Pancreas (tissue), 10 donors: ENCODE data around the gene ASIC5. TPM values are rescaled to one million over a fixed set of nuclear protein-coding genes. Genes with fewer than 3 reads are reported as not detected.

Experiments used
- ATAC-seq, 4 donors: fragments of 200-7000 bp; cut with Tn5 transposase; one replicate each; pipeline versions ENCODE4 v1.8.0 to v1.9.1; 2020; ENCODE audit warnings: mild to moderate bottlenecking in 4 of 4, moderate library complexity in 4 of 4
- DNase-seq, 6 donors: peaks; one replicate each; pipeline ENCODE4 v3.0.0-alpha.2; 2020
- FAIRE-seq: peaks from 2 replicates; lab custom pipeline; 2012; peaks lifted over from hg19 to GRCh38; lab: Jason Lieb, UNC
- H3K27ac ChIP-seq, 4 donors: fragments of 200-600 bp; sonication (generic); 1 replicate in 3 of 4; 2 replicates in 1 of 4; pipeline versions ENCODE4 v1.5.0 to v1.8.0; 2020
- H3K27me3 ChIP-seq, 4 donors: fragments of 200-600 bp; one replicate each; pipeline ENCODE4 v1.8.0; 2021
- H3K36me3 ChIP-seq, 3 donors: fragments of 200-600 bp; sonication (generic) in 1 of 3; one replicate each; pipeline versions ENCODE4 v1.5.0 to v1.8.0; 2020 to 2021
- H3K4me1 ChIP-seq, 3 donors: fragments of 200-600 bp; one replicate each; pipeline ENCODE4 v1.8.0; 2021
- H3K4me3 ChIP-seq, 4 donors: fragments of 200-600 bp; sonication (generic) in 2 of 4; one replicate each; pipeline versions ENCODE4 v1.5.0 to v1.8.0; 2020 to 2021
- H3K9me3 ChIP-seq, 4 donors: fragments of 200-600 bp; one replicate each; pipeline ENCODE4 v1.8.0; 2021
- CTCF ChIP-seq, 4 donors: fragments of 200-600 bp; sonication (generic) in 3 of 4; IDR thresholded peaks; one replicate each; pipeline versions ENCODE4 v1.5.0 to v1.8.0; 2021; ENCODE audit warnings: antibody characterized with exemption in 4 of 4
- WGBS, 2 donors: extraction: QIAGEN DNeasy Blood & Tissue Kit; methylation state at CpG; one replicate each; pipeline ENCODE4 v1.1.7; 2013; 5-methylcytosine and 5-hydroxymethylcytosine counted together
- intact Hi-C, 3 donors: fragments of 100-400 bp; cut with DNase I; formaldehyde crosslinking; loops; one replicate each; pipeline versions ENCODE4 v1.11.1 to v1.14.2; 2022
- polyA plus RNA-seq, 2 donors: library from polyadenylated mRNA; stranded (reverse); fragments of 200-250 nt; gene quantifications; one replicate each; pipeline ENCODE4 v1.2.3, GENCODE V29; 2013
- total RNA-seq, 6 donors: library from RNA; stranded (reverse); fragmentation: NEBNext Ultra II Directional in 4 of 6; extraction: Animal tissue kit (Norgen Biotek cat#: 25700) in 4 of 6; gene quantifications; one replicate each; pipeline versions ENCODE4 v1.2.1 to v1.2.4, GENCODE V29; 2021 to 2023
- donor health status: healthy with polysubstance abuse.
- donor health status: DM: no; HTN: no; CAD: no; lungs with moderate emphysema.
- donor health status: DM: no; HTN: no; CAD: no.
- donor health status: control.
- donor health status: control.
- donor health status: Bipolar disorder and iron deficiency.
- donor health status: DM: yes; HTN: yes; CAD: no.
- donor health status: DM: no; HTN: no; CAD: no.
- donor health status: DM: no; HTN: no; CAD: no.
- donor health status: DM: yes; HTN: yes; CAD: no.

The ASIC5 gene
- total and polyA plus RNA-seq, 8 donors: not detected

- FAIRE-seq (no peak), DNase-seq (no peak), ATAC-seq (no peak)
- WGBS, 2 donors: 45 to 51% methylated on average over 1 of the region's 1 CpG
- Histone ChIP-seq H3K9me3 (no peaks in the 10 kb centered on the region), H3K27ac (no peak overlapping the region), H3K27me3 (no peaks in the 10 kb centered on the region), H3K36me3 (no peaks in the 10 kb centered on the region), H3K4me3 (no peak overlapping the region), H3K4me1 (peaks cover 0 to 8% (median 6%) of the 10 kb centered on the region in 3 donors)
- TF ChIP-seq CTCF (IDR thresholded peaks at IDR 0.05): no peak
- intact Hi-C loops: no loop called here
These were observed 21.0 kb upstream of the ASIC5 start for GRCh38 chr4:155887045-155887444.

DNA sequence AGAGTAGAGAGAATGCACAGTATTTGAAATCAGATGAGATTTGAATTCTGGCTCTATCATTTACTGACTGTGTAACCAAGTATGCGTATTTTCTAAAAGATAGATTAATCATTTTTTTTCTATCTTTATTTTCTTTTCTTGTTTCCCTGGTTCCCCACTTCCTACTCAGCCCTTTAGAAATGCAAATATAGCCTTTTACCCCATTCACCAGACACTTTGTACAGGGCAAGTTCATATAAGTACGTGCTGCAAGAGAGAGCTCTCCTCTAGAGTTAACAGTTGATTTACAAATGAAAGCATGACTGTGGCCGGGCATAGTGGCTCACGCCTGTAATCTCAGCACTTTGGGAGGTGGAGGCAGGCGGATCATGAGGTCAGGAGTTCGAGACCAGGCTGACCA lies 19.6 kb upstream of the ASIC5 start:
- H3K4me1 ChIP-seq: peaks cover 0 to 8% (median 6%) of the 10 kb centered on the region in 3 donors
- no peaks in the 10 kb centered on the region for H3K27me3 ChIP-seq
- no peaks in the 10 kb centered on the region for H3K9me3 ChIP-seq
- no peak for DNase-seq
- TF ChIP-seq CTCF (IDR thresholded peaks at IDR 0.05): no peak
- no peak for FAIRE-seq
- WGBS, 2 donors: 36 to 49% methylated on average over 6 of the region's 6 CpGs
- no peaks in the 10 kb centered on the region for H3K36me3 ChIP-seq
- no peak overlapping the region for H3K27ac ChIP-seq
- no peak overlapping the region for H3K4me3 ChIP-seq
- ATAC-seq: no peak
- intact Hi-C loops: no loop called here

- intact Hi-C loops: no loop called here
- H3K36me3 ChIP-seq: no peaks in the 10 kb centered on the region
- no peaks in the 10 kb centered on the region for H3K9me3 ChIP-seq
- TF ChIP-seq CTCF (IDR thresholded peaks at IDR 0.05): no peak
- H3K4me1 ChIP-seq: peaks cover 0 to 2% (median 0%) of the 10 kb centered on the region in 3 donors
- DNase-seq (no peak), ATAC-seq (no peak), FAIRE-seq (no peak)
- no peak overlapping the region for H3K27ac ChIP-seq
- H3K4me3 ChIP-seq: no peak overlapping the region
- no peaks in the 10 kb centered on the region for H3K27me3 ChIP-seq
- WGBS, 2 donors: 49 to 58% methylated on average over 3 of the region's 3 CpGs
These were observed 17.8 kb upstream of the ASIC5 start for GRCh38 chr4:155883895-155884294.

GRCh38 chr4:155881555-155881954 lies 15.5 kb upstream of the ASIC5 start:
- peak; percentile 70 to 96 (median 87) for ATAC-seq
- no peak for TF ChIP-seq CTCF (IDR thresholded peaks at IDR 0.05)
- Histone ChIP-seq H3K36me3 (no peaks in the 10 kb centered on the region), H3K27me3 (no peaks in the 10 kb centered on the region), H3K4me1 (no peaks in the 10 kb centered on the region), H3K9me3 (no peaks in the 10 kb centered on the region), H3K4me3 (no peak overlapping the region), H3K27ac (peak overlapping the region in 2 of 4 donors; percentile 44 to 67)
- intact Hi-C loops: no loop called here
- WGBS, 2 donors: 5 to 15% methylated on average over 1 of the region's 1 CpG
- DNase-seq: peak in 2 of 6 donors; percentile 9 to 14
- FAIRE-seq: no peak

DNA sequence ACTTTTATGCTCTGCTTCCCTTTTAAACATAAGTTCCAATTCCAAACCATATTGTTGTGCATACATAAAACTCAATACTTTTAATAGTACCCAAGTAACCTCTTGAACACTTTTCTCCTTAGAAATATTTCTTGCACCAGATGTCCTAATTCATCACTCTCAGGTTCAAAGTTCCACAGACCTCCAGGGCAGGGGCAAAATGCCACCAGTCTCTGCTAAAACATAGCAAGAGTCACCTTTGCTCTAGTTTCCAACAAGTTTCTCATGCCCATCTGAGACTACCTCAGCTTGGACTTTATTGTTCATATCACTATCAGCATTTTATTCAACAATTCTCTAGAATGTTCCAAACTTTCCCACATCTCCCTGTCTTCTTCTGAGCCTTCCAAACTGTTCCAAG lies 13.7 kb upstream of the ASIC5 start:
- DNase-seq (no peak), ATAC-seq (no peak), FAIRE-seq (no peak)
- Histone ChIP-seq H3K4me1 (no peaks in the 10 kb centered on the region), H3K27ac (no peak overlapping the region), H3K9me3 (no peaks in the 10 kb centered on the region), H3K4me3 (no peak overlapping the region), H3K36me3 (no peaks in the 10 kb centered on the region), H3K27me3 (no peaks in the 10 kb centered on the region)
- intact Hi-C loops: no loop called here
- no peak for TF ChIP-seq CTCF (IDR thresholded peaks at IDR 0.05)
